HG02870 (cell line): ENCODE data around the gene KCNK10.
"Not testable (repeated sequence)": the region's sequence is repeated elsewhere in the genome, so short reads cannot be mapped to it uniquely, and the experiment has no call there.

Experiments used
- ATAC-seq: cut with Tn5 transposase; IDR thresholded peaks from one replicate; pipeline ENCODE4 v1.9.1; 2021; ENCODE audit warnings: mild to moderate bottlenecking, moderate library complexity; ENCODE audit not compliant: unreplicated experiment

The KCNK10 gene

GRCh38 chr14:88272390-88273269 lies 50.4 kb downstream of the KCNK10 start:
- ATAC-seq, result no peak

DNA sequence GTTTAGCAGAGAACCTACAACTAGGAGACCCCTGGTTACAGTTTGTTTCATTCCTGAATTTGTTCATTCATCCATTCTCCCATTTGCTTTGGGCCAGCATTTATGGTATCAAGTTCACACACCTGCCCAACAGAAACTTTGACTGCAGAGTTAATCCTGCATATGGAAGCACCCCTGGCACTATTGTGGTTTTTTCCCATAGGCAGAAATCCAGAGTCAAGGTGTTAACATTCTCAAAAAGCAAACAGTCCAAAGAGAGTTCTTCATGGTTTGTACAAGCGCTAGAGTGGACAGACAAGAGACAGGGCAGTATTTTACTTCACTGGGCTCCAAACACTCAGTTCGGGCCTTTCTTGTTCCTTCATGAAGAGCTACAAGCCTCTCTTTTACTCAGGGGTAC lies 51.9 kb downstream of the KCNK10 start:
- ATAC-seq, result no peak

GRCh38 chr14:88270776-88271175 lies 52.3 kb downstream of the KCNK10 start:
- ATAC-seq, result no peak

GRCh38 chr14:88269806-88270420 lies 53.2 kb downstream of the KCNK10 start:
- no peak for ATAC-seq

DNA sequence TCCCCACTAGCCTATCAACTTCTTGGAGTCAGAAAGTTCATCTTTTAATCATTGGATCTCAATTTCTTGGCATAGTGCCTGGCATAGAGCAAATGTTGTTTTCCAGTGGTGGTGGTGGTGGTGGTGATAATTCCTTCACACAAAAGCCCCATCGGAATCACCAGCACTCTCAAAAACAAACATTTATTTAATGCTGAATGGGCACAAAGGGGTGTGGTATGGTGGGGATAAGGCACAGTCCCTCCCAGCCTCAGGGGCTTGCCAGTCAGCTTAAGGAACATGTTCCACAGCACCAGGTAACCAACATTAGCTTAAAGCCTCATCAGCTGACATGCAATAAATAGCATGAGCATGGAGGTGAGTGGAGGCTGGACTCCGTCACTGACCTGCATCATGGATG lies 56.6 kb downstream of the KCNK10 start:
- no peak for ATAC-seq

DNA sequence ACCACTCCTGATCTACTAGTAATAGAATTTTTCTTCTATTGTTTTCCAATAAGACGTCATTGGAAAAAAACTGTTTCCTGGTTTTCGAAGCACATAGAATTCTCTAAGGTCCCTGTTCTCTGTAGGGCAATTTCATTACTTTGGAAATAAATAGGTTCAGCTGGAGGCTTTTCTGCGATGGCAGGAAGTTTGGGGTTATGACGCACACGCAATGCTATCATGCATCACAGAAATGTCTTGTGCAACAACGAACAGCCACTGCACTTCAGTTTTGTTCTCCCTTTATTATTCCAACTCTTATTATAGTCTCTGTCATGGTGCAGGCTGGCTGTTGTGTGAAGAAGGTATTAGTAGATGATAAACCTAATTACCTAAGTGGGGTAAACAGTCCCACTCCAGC lies 59.0 kb downstream of the KCNK10 start:
- no peak for ATAC-seq

GRCh38 chr14:88261302-88261701 lies 61.8 kb downstream of the KCNK10 start:
- not testable (repeated sequence) for ATAC-seq

GRCh38 chr14:88258021-88258420 lies 65.0 kb downstream of the KCNK10 start:
- ATAC-seq, result no peak

DNA sequence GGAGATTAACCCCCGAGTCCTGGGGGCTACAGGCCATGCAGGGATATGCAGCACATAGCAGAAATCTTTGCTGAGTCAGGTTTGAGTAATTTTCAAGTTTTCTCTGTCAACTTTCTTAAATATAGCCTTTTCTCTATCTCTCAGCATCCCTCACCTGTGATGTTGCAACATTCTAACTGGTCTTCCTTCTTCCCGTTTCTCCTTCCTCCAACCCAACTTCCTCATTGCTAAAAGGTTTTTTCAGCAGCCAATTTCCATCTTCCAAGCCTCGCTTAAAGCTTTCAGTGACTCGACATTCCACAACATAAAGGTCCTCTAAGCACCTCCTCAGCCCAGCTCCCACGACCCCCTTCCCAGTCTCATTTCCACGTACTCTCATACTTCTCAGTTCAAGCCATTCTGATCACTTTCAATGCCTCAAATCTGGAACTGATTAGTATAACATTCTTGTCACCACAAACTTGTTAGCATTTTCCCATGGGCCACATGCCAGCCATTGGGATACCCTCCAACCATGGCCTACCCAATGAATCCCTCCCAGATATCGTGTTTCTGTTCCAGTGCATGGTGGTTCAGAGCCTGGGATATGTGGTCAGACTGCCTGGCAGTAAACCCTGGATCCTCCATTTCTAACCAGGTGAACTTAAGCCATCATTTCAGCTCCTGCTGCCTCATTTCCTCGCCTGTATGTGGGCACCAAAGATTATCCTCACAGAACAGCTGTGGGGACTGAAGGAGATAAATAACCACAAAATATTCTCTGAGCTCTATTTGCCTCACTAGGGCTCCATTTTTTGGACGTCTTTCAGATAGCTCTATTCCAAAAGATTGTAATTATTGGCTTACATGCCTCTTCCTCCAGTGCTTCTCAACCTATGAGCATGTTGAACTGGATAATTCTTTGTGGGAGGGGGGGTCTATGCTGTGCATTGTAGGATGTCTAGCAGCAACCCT lies 65.8 kb downstream of the KCNK10 start:
- ATAC-seq, result no peak

- no peak for ATAC-seq
These were observed 67.3 kb downstream of the KCNK10 start for GRCh38 chr14:88255798-88256197.

DNA sequence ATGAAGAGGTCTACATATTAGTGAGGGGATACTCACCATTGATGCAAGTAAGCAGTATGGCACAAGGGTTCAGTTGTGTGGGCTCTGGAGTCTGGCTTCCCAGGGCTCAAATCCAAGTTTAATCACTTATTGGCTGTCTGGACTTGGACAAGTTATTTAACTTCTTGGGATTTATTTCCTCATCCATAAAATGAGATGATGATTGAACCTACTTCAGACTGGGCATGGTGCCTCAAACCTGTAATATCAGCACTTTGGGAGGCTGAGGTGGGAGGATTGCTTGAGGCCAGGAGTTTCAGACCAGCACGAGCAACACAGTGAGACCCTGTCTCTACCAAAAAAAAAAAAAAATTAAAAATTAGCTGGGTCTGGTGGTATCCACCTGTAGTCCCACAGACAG lies 67.9 kb downstream of the KCNK10 start:
- ATAC-seq, result no peak

GRCh38 chr14:88252498-88252897 lies 70.6 kb downstream of the KCNK10 start:
- no peak for ATAC-seq

DNA sequence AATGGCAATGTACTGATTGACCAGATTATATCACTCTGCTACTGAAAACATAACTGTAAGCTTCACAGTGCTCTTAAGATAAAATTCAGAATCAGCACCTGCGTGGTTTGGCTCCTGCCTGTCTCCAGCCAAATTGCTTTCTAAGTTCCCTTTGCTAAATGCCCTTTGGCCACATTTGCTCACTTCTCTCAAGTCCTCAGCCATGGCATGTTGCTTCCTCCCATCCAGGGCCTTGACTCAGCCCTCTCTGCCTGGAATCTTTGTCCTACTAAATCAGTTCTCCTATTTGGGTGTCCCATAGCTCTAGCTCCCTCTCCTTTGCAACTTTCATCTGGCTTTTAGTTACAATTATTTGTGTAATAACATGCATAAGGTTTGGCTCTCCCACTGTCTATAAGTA lies 71.4 kb downstream of the KCNK10 start:
- no peak for ATAC-seq

DNA sequence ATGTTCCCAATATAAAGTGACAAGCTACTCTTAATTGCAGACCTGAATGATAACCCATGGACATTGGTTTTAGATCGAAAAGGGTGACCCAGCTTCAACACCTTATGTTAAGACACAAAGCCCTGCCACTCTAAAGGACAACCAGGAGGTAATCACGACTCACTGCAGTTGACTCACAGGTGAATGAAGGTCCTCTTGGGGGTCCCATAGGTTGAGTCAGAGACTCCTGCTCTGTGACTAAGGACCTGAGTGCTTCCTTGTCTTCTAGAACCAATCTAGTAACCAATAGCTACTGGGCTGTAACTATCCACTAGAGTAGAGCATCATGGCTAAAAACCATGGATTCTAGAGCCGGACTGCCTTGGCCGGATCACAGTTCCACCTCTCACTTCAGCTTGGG lies 73.8 kb downstream of the KCNK10 start:
- no peak for ATAC-seq

- no peak for ATAC-seq
These were observed 74.5 kb downstream of the KCNK10 start for GRCh38 chr14:88248606-88249005.

GRCh38 chr14:88247228-88247627 lies 75.8 kb downstream of the KCNK10 start:
- no peak for ATAC-seq

- ATAC-seq, result no peak
These were observed 77.7 kb downstream of the KCNK10 start for GRCh38 chr14:88245321-88245720.

GRCh38 chr14:88243946-88244345 lies 79.1 kb downstream of the KCNK10 start:
- ATAC-seq, result no peak

DNA sequence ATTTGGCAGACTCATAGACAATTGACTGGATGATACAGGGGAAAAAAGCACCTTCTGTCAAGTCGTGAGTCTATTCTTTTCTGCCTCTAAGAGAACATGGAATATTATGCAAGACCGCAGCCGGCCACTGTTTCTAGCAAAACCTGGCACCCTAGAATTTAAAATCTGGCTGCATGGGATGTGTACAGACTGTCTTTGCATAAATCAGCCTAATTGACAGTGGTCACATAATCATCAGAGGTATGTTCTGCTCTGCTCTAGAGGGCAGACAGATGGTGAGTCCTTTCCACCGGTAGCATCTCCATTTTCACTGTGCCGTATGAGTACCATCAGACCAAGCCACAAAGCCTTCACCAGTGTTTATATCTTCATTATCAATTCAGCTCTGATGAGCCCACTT lies 80.6 kb downstream of the KCNK10 start:
- ATAC-seq, result no peak

DNA sequence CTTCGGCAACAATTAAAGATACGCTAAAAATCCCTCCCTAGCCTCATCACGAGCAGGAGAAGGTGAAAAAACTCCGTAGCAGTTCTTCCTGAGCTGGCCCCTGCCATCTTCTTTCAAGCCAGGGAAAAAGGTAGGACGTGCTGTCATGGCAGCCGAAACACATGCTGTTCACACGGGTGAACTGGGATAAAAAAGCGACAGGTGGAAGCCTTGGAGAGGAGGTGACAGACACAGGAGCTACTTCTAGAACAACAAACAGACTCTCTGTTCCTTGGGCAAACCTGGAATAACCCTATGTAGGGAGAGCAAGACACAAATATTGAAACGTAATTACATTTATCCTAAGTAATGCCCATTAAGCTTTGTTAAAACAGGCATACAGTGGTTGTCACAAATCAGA lies 81.3 kb downstream of the KCNK10 start:
- ATAC-seq, result no peak

- ATAC-seq, result no peak
These were observed 88.6 kb downstream of the KCNK10 start for GRCh38 chr14:88234442-88234841.
